IPS-15b (cell line): Measurements from ENCODE around the gene CLIP2.

Experiments
- H3K27me3 ChIP-seq: one replicate; pipeline ENCODE4 v1.6.1; 2013; ENCODE audit warnings: low read length; ENCODE audit not compliant: control insufficient read depth, insufficient read depth
- H3K36me3 ChIP-seq: one replicate; pipeline ENCODE4 v1.6.1; 2013; ENCODE audit warnings: low read length; ENCODE audit not compliant: control insufficient read depth, insufficient read depth
- H3K4me1 ChIP-seq: one replicate; pipeline ENCODE4 v1.6.1; 2013; ENCODE audit warnings: mild to moderate bottlenecking, low read length; ENCODE audit not compliant: control insufficient read depth, insufficient read depth
- H3K4me3 ChIP-seq: one replicate; pipeline ENCODE4 v1.5.1; 2013; ENCODE audit warnings: low read depth, low read length
- H3K9ac ChIP-seq: one replicate; pipeline ENCODE4 v1.6.1; 2013; ENCODE audit warnings: low read depth, mild to moderate bottlenecking, low read length
- H3K9me3 ChIP-seq: one replicate; pipeline ENCODE4 v1.6.1; 2013; ENCODE audit warnings: mild to moderate bottlenecking, low read length; ENCODE audit not compliant: control insufficient read depth, insufficient read depth

CLIP2 gene

DNA sequence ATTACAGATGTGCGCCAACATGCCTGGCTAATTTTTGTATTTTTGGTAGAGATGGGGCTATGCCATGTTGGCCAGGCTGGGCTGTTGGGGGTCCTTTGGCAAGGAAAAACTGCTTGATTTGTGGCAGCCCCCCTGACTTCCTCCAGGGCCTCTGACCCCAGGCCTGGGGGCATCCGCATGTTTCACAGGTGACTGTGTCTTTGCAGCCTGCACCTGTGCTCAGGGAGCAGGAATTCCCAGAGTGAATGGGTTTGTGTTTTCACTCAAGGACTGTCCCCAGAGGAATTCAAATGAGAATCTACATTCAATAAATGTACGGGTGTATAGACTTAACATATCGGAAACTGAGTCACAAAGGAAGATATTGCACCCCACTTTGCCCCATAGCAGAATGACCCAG lies 11.6 kb upstream of the CLIP2 start:
- Histone ChIP-seq H3K27me3 (no peaks in the 10 kb centered on the region), H3K9me3 (no peaks in the 10 kb centered on the region), H3K9ac (no peak overlapping the region), H3K36me3 (no peaks in the 10 kb centered on the region), H3K4me3 (no peak overlapping the region), H3K4me1 (peaks cover 4% of the 10 kb centered on the region)

DNA sequence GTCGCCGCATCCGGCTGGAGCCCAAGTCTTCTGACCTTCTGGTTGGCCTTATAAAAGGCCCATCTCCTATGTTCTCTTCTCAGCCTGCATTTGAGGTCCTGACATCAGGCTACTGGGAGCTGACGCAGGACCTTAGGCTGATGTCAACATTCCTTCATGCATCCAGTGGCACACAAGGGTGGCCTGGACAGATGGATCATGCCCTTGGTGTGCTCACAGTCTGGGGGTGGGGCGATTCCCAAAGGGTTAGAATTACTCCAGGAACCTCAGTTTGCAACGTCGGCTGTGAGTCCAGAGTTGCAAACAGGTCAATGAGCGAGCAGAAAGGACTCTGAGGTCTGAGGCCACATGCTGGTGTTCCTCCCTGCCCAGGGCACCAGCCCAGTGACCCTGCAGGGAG lies 8.2 kb upstream of the CLIP2 start:
- H3K9me3 ChIP-seq, result no peaks in the 10 kb centered on the region
- H3K4me1 ChIP-seq, result peaks cover 12% of the 10 kb centered on the region
- no peak overlapping the region for H3K4me3 ChIP-seq
- no peaks in the 10 kb centered on the region for H3K36me3 ChIP-seq
- no peak overlapping the region for H3K9ac ChIP-seq
- no peaks in the 10 kb centered on the region for H3K27me3 ChIP-seq

DNA sequence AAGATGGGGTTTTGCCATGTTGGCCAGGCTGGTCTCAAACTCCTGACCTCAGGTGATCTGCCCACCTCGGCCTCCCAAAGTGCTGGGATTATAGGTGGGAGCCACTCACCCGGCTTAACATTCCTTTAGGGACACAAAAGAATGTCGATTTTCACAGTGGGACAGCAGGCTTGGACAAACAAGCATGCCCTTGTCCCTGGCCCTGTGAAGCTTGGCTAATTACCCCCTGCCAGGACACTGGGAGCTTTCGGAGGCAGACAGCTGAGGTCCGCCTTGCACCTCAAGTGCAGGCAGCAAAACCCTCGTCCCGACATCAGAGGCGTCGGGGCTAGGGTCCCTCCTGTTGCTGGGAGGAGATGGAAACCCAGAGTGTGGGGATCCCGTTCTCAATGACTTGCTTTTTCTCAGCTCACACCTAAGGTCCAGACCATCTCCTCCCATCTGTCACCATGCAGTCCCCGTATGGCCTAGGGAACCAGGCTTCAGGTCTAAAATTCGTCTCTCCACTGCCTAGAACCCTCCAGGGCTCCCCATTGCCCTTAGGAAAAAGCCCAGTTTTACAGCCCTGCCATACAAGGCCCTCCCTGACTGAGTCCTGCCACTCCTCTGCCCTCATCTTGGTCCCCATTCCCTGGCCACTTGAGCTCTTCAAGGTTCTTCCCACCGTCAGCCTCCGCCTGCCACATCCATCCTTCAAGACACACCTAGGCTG lies 6.3 kb upstream of the CLIP2 start:
- Histone ChIP-seq H3K4me1 (peaks cover 12% of the 10 kb centered on the region), H3K4me3 (no peak overlapping the region), H3K36me3 (no peaks in the 10 kb centered on the region), H3K9me3 (no peaks in the 10 kb centered on the region), H3K9ac (no peak overlapping the region), H3K27me3 (no peaks in the 10 kb centered on the region)

DNA sequence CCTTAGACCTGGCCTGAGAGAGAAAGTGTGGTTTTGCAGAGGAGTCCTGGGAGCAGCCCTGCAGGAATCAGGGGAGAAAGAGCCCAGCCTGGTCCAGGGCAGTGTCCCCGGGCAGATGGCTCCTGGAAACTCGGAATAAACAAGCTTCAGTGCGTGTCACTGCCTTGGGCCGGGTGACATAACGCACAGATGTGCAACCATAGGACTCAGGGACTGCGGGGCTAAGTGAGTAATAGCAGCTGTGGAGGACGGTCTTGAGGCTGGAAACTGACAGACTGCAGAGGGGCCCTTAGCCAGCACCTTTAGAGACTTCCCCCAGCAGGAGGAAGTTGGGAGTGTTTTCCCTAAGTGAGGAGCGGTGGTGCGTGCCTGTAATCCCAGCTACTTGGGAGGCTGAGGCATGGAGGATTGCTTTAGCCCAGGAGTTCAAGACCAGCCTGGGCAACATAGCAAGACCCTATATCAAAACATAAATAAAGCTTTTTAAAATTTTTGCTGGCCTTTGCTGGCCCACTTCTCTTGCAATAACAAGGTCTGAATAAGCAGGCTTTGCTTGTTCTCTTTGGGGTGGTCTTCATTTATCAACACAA lies 5.3 kb upstream of the CLIP2 start:
- H3K4me1 ChIP-seq, result peaks cover 18% of the 10 kb centered on the region
- H3K36me3 ChIP-seq, result no peaks in the 10 kb centered on the region
- no peaks in the 10 kb centered on the region for H3K9me3 ChIP-seq
- no peak overlapping the region for H3K9ac ChIP-seq
- H3K4me3 ChIP-seq, result no peak overlapping the region
- no peaks in the 10 kb centered on the region for H3K27me3 ChIP-seq

DNA sequence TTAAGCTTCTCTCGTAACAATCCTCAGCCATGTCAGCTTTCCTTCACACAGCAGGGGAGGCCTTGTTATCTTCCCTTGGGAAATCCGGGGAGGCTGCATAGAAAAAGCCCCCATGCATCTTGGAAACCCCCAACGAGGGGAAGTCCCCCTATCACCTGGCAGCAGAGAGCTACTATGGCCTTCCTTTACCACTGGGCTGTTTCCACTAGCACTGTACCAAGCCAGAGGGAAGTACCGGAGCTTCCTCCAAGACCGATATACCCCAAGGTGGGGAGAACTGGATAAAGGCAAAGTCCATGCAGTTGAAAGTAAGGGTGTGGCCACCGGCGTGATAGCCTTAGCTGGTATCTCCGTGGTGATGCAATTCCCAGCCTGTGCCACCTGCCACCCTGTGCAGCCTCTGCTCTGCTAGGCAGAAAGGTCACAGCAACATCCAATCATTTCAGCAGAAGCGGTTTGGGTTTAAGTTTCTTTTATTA lies 4.4 kb upstream of the CLIP2 start:
- Histone ChIP-seq H3K4me1 (peaks cover 13% of the 10 kb centered on the region), H3K9me3 (no peaks in the 10 kb centered on the region), H3K9ac (no peak overlapping the region), H3K27me3 (no peaks in the 10 kb centered on the region), H3K4me3 (no peak overlapping the region), H3K36me3 (no peaks in the 10 kb centered on the region)

DNA sequence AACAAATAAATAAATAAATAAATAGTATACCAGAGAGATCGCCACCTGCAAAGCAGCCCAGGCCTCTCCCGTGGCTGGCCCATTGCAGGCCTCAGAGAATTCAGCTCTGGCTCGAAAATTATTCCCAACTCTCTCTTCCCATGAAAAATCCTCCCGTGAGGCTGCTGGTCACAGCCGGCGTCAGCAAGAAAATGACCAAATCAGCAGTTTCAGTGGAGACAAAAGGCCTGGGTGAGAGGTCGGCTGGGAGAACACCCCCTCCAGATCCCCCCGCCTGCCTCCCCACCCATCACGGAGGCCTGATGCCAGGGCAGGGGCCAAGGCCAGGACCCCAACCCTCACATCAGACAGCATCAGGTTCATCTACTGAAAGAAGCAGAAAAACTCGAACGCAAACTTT lies 3.1 kb upstream of the CLIP2 start:
- H3K4me1 ChIP-seq, result peaks cover 16% of the 10 kb centered on the region
- no peaks in the 10 kb centered on the region for H3K27me3 ChIP-seq
- H3K4me3 ChIP-seq, result no peak overlapping the region
- no peaks in the 10 kb centered on the region for H3K9me3 ChIP-seq
- no peak overlapping the region for H3K9ac ChIP-seq
- H3K36me3 ChIP-seq, result no peaks in the 10 kb centered on the region

DNA sequence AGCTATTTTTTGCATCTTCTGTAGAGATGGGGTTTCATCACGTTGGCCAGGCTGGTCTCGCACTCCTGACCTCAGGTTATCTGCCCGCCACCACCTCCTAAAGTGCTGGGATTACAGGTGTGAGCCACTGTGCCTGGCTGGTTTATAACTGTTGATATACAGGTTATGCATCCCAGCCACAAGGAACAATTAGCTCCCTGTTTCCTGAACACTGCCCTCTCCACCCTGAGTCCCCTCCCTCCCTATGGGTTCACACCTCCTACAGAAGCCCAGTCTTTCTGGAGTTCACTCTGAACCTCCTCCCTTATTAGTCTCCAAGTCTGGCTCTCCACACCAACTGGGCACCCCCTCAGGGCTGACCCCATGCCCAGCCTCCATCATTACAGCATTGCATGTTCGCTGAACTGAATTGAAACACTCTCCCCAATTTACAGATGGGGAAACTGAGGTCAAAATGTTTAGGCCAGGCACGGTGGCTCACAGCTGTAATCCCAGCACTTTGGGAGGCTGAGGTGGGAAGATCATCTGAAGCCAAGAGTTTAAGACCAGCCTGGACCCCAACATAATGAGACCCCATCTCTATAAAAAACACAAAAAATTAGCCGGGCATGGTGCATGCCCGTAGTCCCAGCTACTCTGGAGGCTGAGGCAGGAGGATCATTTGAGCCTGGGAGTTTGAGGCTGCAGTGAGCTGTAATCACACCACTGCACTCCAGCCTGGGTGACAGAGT lies 1.7 kb upstream of the CLIP2 start:
- Histone ChIP-seq H3K4me1 (peaks cover 16% of the 10 kb centered on the region), H3K27me3 (no peaks in the 10 kb centered on the region), H3K9me3 (no peaks in the 10 kb centered on the region), H3K36me3 (no peaks in the 10 kb centered on the region), H3K9ac (no peak overlapping the region), H3K4me3 (no peak overlapping the region)

DNA sequence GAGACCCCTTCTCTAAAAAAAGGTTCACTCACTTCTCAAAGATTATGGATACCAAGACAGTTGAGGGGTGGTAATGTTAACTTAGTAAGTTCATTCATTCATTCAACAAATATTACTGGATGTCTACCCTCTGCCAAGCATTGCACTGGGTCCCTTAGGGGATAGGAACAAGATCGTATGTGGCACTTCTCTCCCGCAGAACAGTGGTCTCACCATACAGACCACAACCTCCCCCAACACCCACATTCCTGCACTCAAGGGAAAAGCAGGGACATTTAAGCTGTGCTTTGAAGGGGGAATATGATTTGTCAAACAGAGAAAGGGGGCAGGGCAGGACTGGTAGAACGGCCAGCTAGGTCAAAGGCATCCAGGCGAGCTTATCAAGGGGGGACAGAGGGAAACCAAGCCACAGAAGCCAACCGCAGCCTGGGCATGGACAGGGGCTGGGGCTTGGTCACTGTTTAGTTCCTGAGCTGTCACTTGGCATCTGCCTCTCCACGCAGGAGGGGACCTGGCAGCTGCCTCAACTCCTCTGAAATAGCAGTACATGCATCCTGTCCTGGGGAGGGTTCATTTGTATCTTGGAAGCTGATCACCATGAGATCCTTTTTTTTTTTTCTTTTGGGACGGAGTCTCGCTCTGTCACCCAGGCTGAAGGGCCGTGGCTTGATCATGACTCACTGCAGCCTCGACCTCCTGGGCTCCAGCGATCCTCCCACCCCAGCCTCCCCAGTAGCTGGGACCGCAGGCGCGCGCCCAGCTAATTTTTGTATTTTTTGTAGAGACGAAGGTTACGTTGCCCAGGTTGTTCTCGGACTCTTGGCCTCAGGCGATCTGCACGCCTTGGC lies 949 bp upstream of the CLIP2 start:
- Histone ChIP-seq H3K9ac (no peak overlapping the region), H3K4me1 (peaks cover 12% of the 10 kb centered on the region)

DNA sequence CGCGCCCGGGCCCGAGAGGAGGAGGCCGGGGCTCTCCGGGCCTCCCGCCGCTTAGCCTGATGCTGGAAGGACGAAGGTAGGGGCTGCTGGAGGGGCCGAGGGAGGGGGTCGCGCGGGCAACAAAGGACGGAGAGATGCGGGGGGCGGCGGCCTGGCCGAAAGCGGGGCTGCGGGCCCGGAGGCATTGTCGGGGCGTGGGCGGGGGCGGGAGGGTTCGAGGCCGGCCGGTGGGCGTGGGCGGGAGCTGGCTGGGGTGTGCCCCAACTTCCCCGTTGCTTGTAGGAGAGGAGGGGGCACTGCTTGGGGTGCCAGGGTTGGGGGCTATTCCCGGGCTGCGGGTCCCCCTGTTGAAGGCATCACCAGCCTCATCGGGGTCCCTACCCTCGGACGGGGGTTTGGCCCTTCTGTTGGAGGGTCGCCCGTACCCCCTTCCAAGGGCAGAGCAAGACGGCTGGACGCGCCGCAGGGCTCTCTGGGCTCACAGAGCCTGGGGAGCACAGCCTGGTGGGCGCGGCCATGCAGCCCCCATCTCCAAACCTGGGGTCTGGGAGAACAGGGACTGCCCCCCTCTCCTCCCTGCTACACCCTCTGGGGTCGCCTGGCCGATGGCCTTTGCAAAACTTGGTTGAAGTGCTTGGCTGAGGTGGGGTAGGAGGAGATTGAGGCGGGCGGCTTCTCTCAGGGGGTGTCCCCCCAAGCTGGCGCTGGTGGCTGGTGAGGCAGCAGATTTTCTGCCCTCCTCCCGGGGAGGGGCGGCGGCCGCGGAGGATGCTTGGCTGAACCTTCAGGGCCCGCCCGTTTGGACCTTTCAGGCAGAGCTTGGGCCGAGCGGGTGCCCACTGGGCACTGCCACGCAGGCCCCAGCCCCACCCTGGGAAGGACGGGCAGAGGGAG lies 699 bp downstream of the CLIP2 start:
- Histone ChIP-seq H3K36me3 (no peaks in the 10 kb centered on the region), H3K4me1 (peaks cover 15% of the 10 kb centered on the region), H3K9me3 (no peaks in the 10 kb centered on the region), H3K27me3 (no peaks in the 10 kb centered on the region), H3K9ac (peak overlapping the region; percentile 65), H3K4me3 (peak overlapping the region; percentile 80)

More for the DNA sequence above, 949 bp upstream of the CLIP2 start:
- Histone ChIP-seq H3K4me3 (peak overlapping the region; percentile 77), H3K9me3 (no peaks in the 10 kb centered on the region), H3K27me3 (no peaks in the 10 kb centered on the region), H3K36me3 (no peaks in the 10 kb centered on the region)

DNA sequence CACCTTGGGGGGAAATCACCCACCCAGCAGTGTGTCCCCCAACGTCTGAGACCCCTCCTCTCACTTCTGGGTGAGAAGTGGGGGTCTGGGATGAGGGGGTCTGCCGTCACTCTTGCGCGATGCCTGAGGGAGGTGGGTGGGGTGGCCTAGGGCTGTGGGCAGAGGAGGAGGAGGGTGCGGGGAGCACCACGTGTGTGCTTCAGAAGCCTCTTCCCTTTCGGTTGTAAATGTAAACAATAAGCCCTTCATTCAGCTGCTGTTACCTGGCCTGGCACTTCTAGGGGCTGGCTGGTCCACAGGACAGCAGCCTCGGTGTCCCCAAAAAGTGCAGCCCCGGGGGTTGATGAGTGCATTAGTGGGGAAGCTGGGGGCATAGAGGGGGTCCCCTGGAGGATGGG lies 1.3 kb downstream of the CLIP2 start:
- H3K27me3 ChIP-seq, result no peaks in the 10 kb centered on the region

More for the DNA sequence above, 1.3 kb downstream of the CLIP2 start:
- Histone ChIP-seq H3K36me3 (no peaks in the 10 kb centered on the region), H3K4me1 (peaks cover 14% of the 10 kb centered on the region), H3K9ac (peak overlapping the region; percentile 65), H3K4me3 (peak overlapping the region; percentile 80), H3K9me3 (no peaks in the 10 kb centered on the region)
